ENCODE measurements around the gene IGSF21. TPM values are rescaled to one million over a fixed set of nuclear protein-coding genes. Genes with fewer than 3 reads are reported as not detected.

The IGSF21 gene
- total and polyA plus RNA-seq, 4 experiments from 2014 or later: not detected

DNA sequence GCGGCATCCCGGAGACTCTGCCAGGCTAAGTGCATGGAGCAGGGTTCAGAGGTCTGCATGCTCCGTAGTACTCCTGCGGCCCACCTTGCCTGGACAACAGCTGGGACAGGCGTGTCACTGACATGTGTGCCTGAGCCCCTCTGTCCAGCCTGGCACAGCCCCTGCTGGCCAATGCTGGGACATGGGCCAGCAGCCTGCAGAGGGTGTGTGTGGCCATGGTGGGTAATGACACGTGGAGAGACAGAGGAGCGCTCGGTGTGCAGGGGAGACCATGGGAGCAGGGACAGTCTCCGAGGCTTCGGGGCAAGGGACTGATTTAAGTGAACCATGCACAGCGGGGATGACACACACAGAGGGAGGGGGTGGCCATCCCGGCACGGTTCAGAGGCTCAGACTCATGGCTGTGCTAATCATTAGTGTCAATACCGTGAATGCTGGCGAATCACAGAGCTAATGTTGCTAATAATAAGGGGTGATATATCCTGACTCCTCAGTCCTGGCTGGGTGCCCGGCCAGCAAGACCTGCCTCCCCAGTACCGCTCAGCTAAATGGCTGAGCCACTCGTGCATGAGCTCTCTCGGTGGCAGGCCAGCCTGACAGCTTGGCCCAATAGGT, 41.5 kb downstream of the IGSF21 start:
- POLR2A ChIA-PET (ENCODE audit: partially characterized antibody): no interaction called here
- no peaks in the 10 kb centered on the region for H3K9me3 ChIP-seq (ENCODE audit: control insufficient read depth in 1 of 2, low read length in 2 of 2)
- H3K4me3 ChIP-seq (ENCODE audit: low read length in 2 of 2): no peak overlapping the region
- DNase-seq: no peak
- no peaks in the 10 kb centered on the region for H3K4me1 ChIP-seq (ENCODE audit: insufficient read depth, low read length)
- Mint-ChIP-seq H3K27me3 (peaks cover 3 to 4% of the 10 kb centered on the region in 2 donors), H3K9me3 (peaks cover 0 to 3% (median 0%) of the 10 kb centered on the region in 8 donors), H3K27ac (no peak overlapping the region), H3K4me1 (no peaks in the 10 kb centered on the region), H3K36me3 (no peaks in the 10 kb centered on the region), H3K4me3 (no peak overlapping the region)
- intact Hi-C loops (cut with micrococcal nuclease): no loop called here
- CTCF ChIA-PET (ENCODE audit: partially characterized antibody): no interaction called here
- no peaks in the 10 kb centered on the region for H3K27me3 ChIP-seq (ENCODE audit: insufficient read depth, low read length)
- H3K36me3 ChIP-seq (ENCODE audit: insufficient read depth, low read length): no peaks in the 10 kb centered on the region
- H3K27ac ChIP-seq (ENCODE audit: low read depth, low read length): no peak overlapping the region

DNA sequence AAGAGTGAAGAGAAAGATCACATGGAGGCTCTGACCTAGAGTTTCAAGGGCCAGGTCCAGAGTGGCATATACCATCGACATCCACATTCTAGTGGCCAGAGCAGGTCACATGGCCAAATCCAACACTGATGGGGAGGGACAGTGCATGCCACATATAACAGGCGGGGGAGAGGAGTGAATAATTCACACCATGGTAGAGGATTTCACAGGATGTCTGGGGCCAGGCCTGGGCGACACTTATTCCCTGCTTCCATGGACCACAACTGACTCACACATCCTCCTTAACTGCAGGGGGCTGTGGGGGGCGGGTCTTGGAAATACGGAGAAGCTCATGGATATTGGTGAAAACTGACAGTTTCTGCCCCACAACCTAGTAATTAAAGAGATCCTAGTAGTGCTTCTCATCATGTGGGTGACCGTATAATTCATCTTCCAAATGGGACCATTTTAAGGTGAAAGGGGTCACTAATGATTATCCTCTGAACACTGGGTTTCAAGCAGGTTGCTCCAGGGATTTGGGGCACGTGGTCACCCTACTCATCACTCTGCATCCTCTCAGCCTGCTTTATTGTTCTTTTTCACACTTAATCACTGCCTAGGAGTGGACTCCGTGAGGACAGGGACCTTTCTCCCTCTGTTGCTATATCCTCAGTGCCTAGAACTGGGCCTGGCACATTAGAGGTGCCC, 44.0 kb downstream of the IGSF21 start:
- no peak overlapping the region for H3K4me3 Mint-ChIP-seq

DNA sequence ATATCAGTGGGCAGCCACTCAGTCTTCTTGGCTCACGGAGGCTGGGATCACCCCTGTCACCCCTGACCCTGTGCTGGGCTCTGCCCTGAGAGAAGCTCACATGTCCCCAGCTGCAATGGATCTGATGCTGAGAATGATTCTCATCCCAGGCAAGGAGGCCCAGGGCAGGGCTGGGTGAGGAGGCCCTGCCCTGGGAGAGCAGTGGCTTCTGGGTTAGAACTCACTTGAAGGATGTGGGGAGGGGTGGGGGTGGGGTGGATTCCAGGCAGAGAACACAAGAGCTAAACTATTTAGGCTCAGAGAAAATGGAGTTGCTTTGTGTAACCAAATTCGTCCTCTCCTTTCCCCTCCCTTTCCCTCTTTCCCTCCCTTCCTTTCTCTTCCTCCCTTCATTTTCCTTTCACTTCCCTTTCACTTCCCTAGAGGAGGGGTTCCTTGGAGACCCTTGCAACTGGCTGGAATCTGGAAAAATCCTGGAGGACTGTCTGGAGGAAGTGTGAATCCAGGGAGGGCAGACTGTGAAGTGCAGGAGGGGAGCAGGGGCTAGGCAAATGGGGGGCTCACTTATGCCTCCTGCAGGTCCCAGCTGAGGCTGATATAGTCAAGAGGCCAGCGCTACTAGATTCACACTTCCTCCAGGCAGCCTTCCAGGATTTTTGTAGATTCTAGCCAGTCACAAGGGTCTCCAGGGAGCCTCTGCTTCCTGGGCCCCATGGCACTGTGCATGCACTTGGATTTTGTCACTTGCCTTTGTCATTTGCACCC, 47.0 kb downstream of the IGSF21 start:
- H3K4me1 ChIP-seq (ENCODE audit: insufficient read depth, low read length): no peaks in the 10 kb centered on the region
- no peak overlapping the region for H3K27ac ChIP-seq (ENCODE audit: low read depth, low read length)
- ChIA-PET CTCF (ENCODE audit: partially characterized antibody) (no interaction called here), POLR2A (ENCODE audit: partially characterized antibody) (no interaction called here)
- intact Hi-C loops (cut with micrococcal nuclease): no loop called here
- no peaks in the 10 kb centered on the region for H3K9me3 ChIP-seq (ENCODE audit: control insufficient read depth in 1 of 2, low read length in 2 of 2)
- H3K36me3 ChIP-seq (ENCODE audit: insufficient read depth, low read length): no peaks in the 10 kb centered on the region
- H3K4me1 Mint-ChIP-seq: no peaks in the 10 kb centered on the region
- no peak overlapping the region for H3K4me3 ChIP-seq (ENCODE audit: low read length in 2 of 2)
- H3K36me3 Mint-ChIP-seq: no peaks in the 10 kb centered on the region
- no peak for DNase-seq
- no peak overlapping the region for H3K27ac Mint-ChIP-seq
- H3K27me3 Mint-ChIP-seq: peaks cover 0 to 5% of the 10 kb centered on the region in 2 donors
- peaks cover 0 to 4% (median 0%) of the 10 kb centered on the region in 8 donors for H3K9me3 Mint-ChIP-seq
- H3K27me3 ChIP-seq (ENCODE audit: insufficient read depth, low read length): no peaks in the 10 kb centered on the region
- H3K4me3 Mint-ChIP-seq: no peak overlapping the region

More for the DNA sequence above, 44.0 kb downstream of the IGSF21 start:
- Histone ChIP-seq H3K27ac (ENCODE audit: low read depth, low read length) (no peak overlapping the region), H3K27me3 (ENCODE audit: insufficient read depth, low read length) (no peaks in the 10 kb centered on the region), H3K36me3 (ENCODE audit: insufficient read depth, low read length) (no peaks in the 10 kb centered on the region), H3K4me3 (ENCODE audit: low read length in 2 of 2) (no peak overlapping the region), H3K4me1 (ENCODE audit: insufficient read depth, low read length) (no peaks in the 10 kb centered on the region), H3K9me3 (ENCODE audit: control insufficient read depth in 1 of 2, low read length in 2 of 2) (no peaks in the 10 kb centered on the region)
- POLR2A ChIA-PET (ENCODE audit: partially characterized antibody): no interaction called here
- intact Hi-C loops (cut with micrococcal nuclease): no loop called here
- no peak for DNase-seq
- CTCF ChIA-PET (ENCODE audit: partially characterized antibody): no interaction called here
- H3K27me3 Mint-ChIP-seq: peaks cover 3 to 4% of the 10 kb centered on the region in 2 donors
- H3K9me3 Mint-ChIP-seq: no peaks in the 10 kb centered on the region
- no peaks in the 10 kb centered on the region for H3K36me3 Mint-ChIP-seq
- no peak overlapping the region for H3K27ac Mint-ChIP-seq
- no peaks in the 10 kb centered on the region for H3K4me1 Mint-ChIP-seq

DNA sequence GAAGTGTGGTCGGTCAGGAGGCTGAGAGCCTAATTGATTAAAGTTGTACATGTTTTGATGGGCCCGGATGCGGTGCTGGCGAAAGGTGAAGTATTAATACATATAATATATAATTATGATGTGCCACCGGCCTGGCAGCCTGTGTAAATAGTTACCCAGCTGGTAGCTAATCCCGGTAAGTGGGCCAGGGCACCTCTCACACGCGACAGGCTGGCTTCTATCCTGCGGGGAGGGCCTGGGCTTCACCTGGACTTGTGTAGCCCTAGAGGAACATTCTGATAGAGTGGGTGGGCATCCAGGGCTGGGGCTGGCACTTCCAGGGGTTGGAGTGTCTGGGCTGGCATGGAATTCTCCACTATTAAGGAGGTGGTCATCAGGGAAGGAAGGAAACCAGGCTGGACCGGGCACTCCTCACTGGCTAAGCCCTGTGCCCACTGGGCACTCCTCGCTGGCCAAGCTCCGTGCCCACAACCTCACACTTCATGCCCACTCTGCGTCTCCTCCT, 48.3 kb downstream of the IGSF21 start:
- POLR2A ChIA-PET (ENCODE audit: partially characterized antibody): no interaction called here
- Mint-ChIP-seq H3K27ac (no peak overlapping the region), H3K27me3 (peaks cover 0 to 5% of the 10 kb centered on the region in 2 donors), H3K9me3 (peaks cover 0 to 4% (median 0%) of the 10 kb centered on the region in 8 donors), H3K36me3 (no peaks in the 10 kb centered on the region), H3K4me1 (no peaks in the 10 kb centered on the region), H3K4me3 (no peak overlapping the region)
- intact Hi-C loops (cut with micrococcal nuclease): no loop called here
- CTCF ChIA-PET (ENCODE audit: partially characterized antibody): no interaction called here
- Histone ChIP-seq H3K9me3 (ENCODE audit: control insufficient read depth in 1 of 2, low read length in 2 of 2) (no peaks in the 10 kb centered on the region), H3K4me1 (ENCODE audit: insufficient read depth, low read length) (no peaks in the 10 kb centered on the region), H3K27me3 (ENCODE audit: insufficient read depth, low read length) (no peaks in the 10 kb centered on the region), H3K36me3 (ENCODE audit: insufficient read depth, low read length) (no peaks in the 10 kb centered on the region), H3K4me3 (ENCODE audit: low read length in 2 of 2) (no peak overlapping the region), H3K27ac (ENCODE audit: low read depth, low read length) (no peak overlapping the region)
- DNase-seq: no peak

DNA sequence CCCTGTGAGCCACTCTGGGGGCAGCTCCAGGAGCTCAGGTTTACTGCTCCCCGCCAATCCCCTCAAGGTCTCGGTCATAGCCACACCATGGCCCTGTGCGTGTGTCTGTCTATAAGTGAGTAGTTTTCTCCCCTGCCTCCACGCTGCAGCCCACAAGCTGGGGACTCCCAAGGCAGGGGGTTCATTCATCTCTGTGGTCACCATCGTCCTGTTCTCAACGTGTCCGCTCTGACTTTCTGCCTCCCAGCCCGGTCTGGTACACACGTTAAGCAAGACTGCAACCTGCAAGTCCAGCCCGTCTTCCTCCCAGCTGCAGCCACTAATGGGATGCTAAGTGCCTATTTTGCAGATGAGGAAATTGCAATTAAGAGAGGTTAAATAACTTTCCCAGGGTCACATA, 49.8 kb downstream of the IGSF21 start:
- intact Hi-C loops (cut with micrococcal nuclease): no loop called here
- H3K27me3 ChIP-seq (ENCODE audit: insufficient read depth, low read length): no peaks in the 10 kb centered on the region
- no peak overlapping the region for H3K27ac Mint-ChIP-seq
- POLR2A ChIA-PET (ENCODE audit: partially characterized antibody): no interaction called here
- no peak for DNase-seq
- H3K4me3 ChIP-seq (ENCODE audit: low read length in 2 of 2): no peak overlapping the region
- no peaks in the 10 kb centered on the region for H3K4me1 Mint-ChIP-seq
- no peak overlapping the region for H3K4me3 Mint-ChIP-seq
- no peaks in the 10 kb centered on the region for H3K36me3 ChIP-seq (ENCODE audit: insufficient read depth, low read length)
- peaks cover 0 to 7% of the 10 kb centered on the region in 2 donors for H3K27me3 Mint-ChIP-seq
- H3K36me3 Mint-ChIP-seq: no peaks in the 10 kb centered on the region
- no peaks in the 10 kb centered on the region for H3K9me3 ChIP-seq (ENCODE audit: control insufficient read depth in 1 of 2, low read length in 2 of 2)
- H3K9me3 Mint-ChIP-seq: peaks cover 0 to 4% (median 0%) of the 10 kb centered on the region in 8 donors
- CTCF ChIA-PET (ENCODE audit: partially characterized antibody): no interaction called here
- H3K27ac ChIP-seq (ENCODE audit: low read depth, low read length): no peak overlapping the region
- H3K4me1 ChIP-seq (ENCODE audit: insufficient read depth, low read length): no peaks in the 10 kb centered on the region

DNA sequence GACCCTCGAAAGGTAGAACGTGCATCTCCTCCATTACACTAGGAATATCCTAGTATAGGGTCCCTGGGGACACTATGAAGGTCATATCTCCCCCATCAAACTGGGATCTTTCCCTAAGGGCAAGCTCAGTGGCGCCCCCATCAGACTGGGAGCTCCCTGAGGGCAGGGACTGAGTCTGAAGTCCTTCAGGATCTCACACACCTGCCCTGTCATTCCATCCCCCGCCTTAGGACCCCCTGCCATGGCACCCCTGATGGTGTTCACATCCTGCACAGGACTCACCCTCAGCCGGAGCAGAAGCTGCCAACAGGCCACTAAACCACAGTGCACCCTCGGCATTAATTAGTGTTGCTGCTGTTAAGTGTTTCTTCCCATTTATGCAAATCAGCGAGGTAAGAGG, 50.4 kb downstream of the IGSF21 start:
- POLR2A ChIA-PET (ENCODE audit: partially characterized antibody): no interaction called here
- peaks cover 0 to 4% (median 0%) of the 10 kb centered on the region in 8 donors for H3K9me3 Mint-ChIP-seq
- H3K27ac ChIP-seq (ENCODE audit: low read depth, low read length): no peak overlapping the region
- H3K9me3 ChIP-seq (ENCODE audit: control insufficient read depth in 1 of 2, low read length in 2 of 2): no peaks in the 10 kb centered on the region
- H3K36me3 Mint-ChIP-seq: no peaks in the 10 kb centered on the region
- no peaks in the 10 kb centered on the region for H3K4me1 ChIP-seq (ENCODE audit: insufficient read depth, low read length)
- H3K4me3 ChIP-seq (ENCODE audit: low read length in 2 of 2): no peak overlapping the region
- H3K27ac Mint-ChIP-seq: no peak overlapping the region
- DNase-seq: no peak
- no peaks in the 10 kb centered on the region for H3K4me1 Mint-ChIP-seq
- H3K4me3 Mint-ChIP-seq: no peak overlapping the region
- CTCF ChIA-PET (ENCODE audit: partially characterized antibody): no interaction called here
- intact Hi-C loops (cut with micrococcal nuclease): no loop called here
- H3K27me3 Mint-ChIP-seq: peaks cover 0 to 7% of the 10 kb centered on the region in 2 donors
- no peaks in the 10 kb centered on the region for H3K27me3 ChIP-seq (ENCODE audit: insufficient read depth, low read length)
- H3K36me3 ChIP-seq (ENCODE audit: insufficient read depth, low read length): no peaks in the 10 kb centered on the region

DNA sequence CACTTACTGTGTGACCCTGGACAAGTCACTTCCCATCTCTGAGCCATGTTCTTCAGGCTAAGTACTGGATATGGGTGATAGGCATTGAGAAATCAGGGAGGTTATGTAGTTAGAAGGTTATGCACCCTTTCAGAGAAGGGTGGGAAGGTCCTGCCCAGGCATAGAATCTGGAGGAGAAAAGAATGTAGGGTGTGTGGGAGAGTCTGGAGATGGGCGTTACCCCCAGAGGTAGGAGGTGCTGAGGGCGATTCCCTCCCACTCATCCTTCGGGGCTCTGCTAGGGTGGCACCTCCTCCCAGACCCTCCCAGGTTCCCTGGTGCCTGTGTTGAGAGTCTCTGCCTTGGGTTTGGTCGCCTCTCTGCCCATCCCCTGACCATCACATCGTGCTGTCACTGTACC, 51.1 kb downstream of the IGSF21 start:
- Histone ChIP-seq H3K4me1 (ENCODE audit: insufficient read depth, low read length) (no peaks in the 10 kb centered on the region), H3K27me3 (ENCODE audit: insufficient read depth, low read length) (no peaks in the 10 kb centered on the region), H3K36me3 (ENCODE audit: insufficient read depth, low read length) (no peaks in the 10 kb centered on the region), H3K4me3 (ENCODE audit: low read length in 2 of 2) (no peak overlapping the region), H3K9me3 (ENCODE audit: control insufficient read depth in 1 of 2, low read length in 2 of 2) (no peaks in the 10 kb centered on the region), H3K27ac (ENCODE audit: low read depth, low read length) (no peak overlapping the region)
- H3K36me3 Mint-ChIP-seq: no peaks in the 10 kb centered on the region
- POLR2A ChIA-PET (ENCODE audit: partially characterized antibody): no interaction called here
- H3K27me3 Mint-ChIP-seq: peaks cover 0 to 7% of the 10 kb centered on the region in 2 donors
- H3K4me3 Mint-ChIP-seq: no peak overlapping the region
- intact Hi-C loops (cut with micrococcal nuclease): no loop called here
- H3K27ac Mint-ChIP-seq: no peak overlapping the region
- peaks cover 0 to 4% (median 0%) of the 10 kb centered on the region in 8 donors for H3K9me3 Mint-ChIP-seq
- CTCF ChIA-PET (ENCODE audit: partially characterized antibody): no interaction called here
- no peaks in the 10 kb centered on the region for H3K4me1 Mint-ChIP-seq
- no peak for DNase-seq

Data from CD4-positive, alpha-beta memory T cell (primary cell).